ENCODE results near the gene NHLH2. TPM values are rescaled to one million over a fixed set of nuclear protein-coding genes. Genes with fewer than 3 reads are reported as not detected.

NHLH2 gene
- total and polyA plus RNA-seq, 4 donors, result not detected

GRCh38 chr1:115890580-115890979 lies 49.7 kb upstream of the NHLH2 start (continued):
- TF ChIP-seq TAF1 (conservative IDR thresholded peaks at IDR 0.05) (no peak), MAX (IDR thresholded peaks at IDR 0.05) (no peak), JUND (IDR thresholded peaks at IDR 0.05) (no peak), GABPA (IDR thresholded peaks at IDR 0.05 in 1 of 2, conservative IDR thresholded peaks at IDR 0.05 in 1 of 2) (no peak)

- no peak for TF ChIP-seq REST (IDR thresholded peaks at IDR 0.05)
- TF ChIP-seq TAF1 (conservative IDR thresholded peaks at IDR 0.05), result no peak
- TF ChIP-seq CTCF (IDR thresholded peaks at IDR 0.05; ENCODE audit: low read depth, low read length, missing input control), result no peak
- no peak for TF ChIP-seq YY1 (IDR thresholded peaks at IDR 0.05)
- no peak for TF ChIP-seq FOXA2 (IDR thresholded peaks at IDR 0.05)
- TF ChIP-seq SP1 (IDR thresholded peaks at IDR 0.05), result no peak
- no peak for TF ChIP-seq HNF4A (conservative IDR thresholded peaks at IDR 0.05)
- TF ChIP-seq ATF3 (IDR thresholded peaks at IDR 0.05), result no peak
- TF ChIP-seq HNF4G (IDR thresholded peaks at IDR 0.05), result no peak
- no peak for TF ChIP-seq GABPA (IDR thresholded peaks at IDR 0.05 in 1 of 2, conservative IDR thresholded peaks at IDR 0.05 in 1 of 2)
- Histone ChIP-seq H3K27ac (ENCODE audit: low read depth in 1 of 2, low read length in 2 of 2) (no peak overlapping the region), H3K4me3 (ENCODE audit: low read depth in 1 of 3, low read length in 3 of 3) (no peak overlapping the region), H3K9ac (ENCODE audit: low read depth in 1 of 2, low read length in 2 of 2) (no peak overlapping the region), H3K27me3 (ENCODE audit: control insufficient read depth in 4 of 4, insufficient read depth in 4 of 4, low read length in 3 of 4) (peaks cover 0 to 6% (median 0%) of the 10 kb centered on the region in 4 donors), H3K36me3 (ENCODE audit: control insufficient read depth in 4 of 4, insufficient read depth in 3 of 4, low read depth in 1 of 4, low read length in 3 of 4) (no peaks in the 10 kb centered on the region), H3K9me3 (ENCODE audit: control insufficient read depth in 4 of 4, low read length in 3 of 4) (no peaks in the 10 kb centered on the region), H3K4me1 (ENCODE audit: control insufficient read depth in 4 of 4, insufficient read depth in 4 of 4, low read length in 3 of 4) (no peaks in the 10 kb centered on the region)
- no peak for DNase-seq (ENCODE audit: low spot score)
- WGBS, result 85% methylated on average over 2 of the region's 2 CpGs
These were observed 48.0 kb upstream of the NHLH2 start for GRCh38 chr1:115888976-115889375.

GRCh38 chr1:115882913-115883902 lies 42.3 kb upstream of the NHLH2 start:
- 80% methylated on average over 8 of the region's 8 CpGs for WGBS
- Histone ChIP-seq H3K36me3 (ENCODE audit: control insufficient read depth in 4 of 4, insufficient read depth in 3 of 4, low read depth in 1 of 4, low read length in 3 of 4) (no peaks in the 10 kb centered on the region), H3K9ac (ENCODE audit: low read depth in 1 of 2, low read length in 2 of 2) (no peak overlapping the region), H3K9me3 (ENCODE audit: control insufficient read depth in 4 of 4, low read length in 3 of 4) (no peaks in the 10 kb centered on the region), H3K4me3 (ENCODE audit: low read depth in 1 of 3, low read length in 3 of 3) (no peak overlapping the region), H3K27me3 (ENCODE audit: control insufficient read depth in 4 of 4, insufficient read depth in 4 of 4, low read length in 3 of 4) (peaks cover 0 to 9% (median 0%) of the 10 kb centered on the region in 4 donors), H3K4me1 (ENCODE audit: control insufficient read depth in 4 of 4, insufficient read depth in 4 of 4, low read length in 3 of 4) (peaks cover 0 to 3% (median 0%) of the 10 kb centered on the region in 4 donors), H3K27ac (ENCODE audit: low read depth in 1 of 2, low read length in 2 of 2) (no peak overlapping the region)
- no peak for DNase-seq (ENCODE audit: low spot score)
- TF ChIP-seq ATF3 (IDR thresholded peaks at IDR 0.05) (no peak), REST (IDR thresholded peaks at IDR 0.05) (no peak), FOXA1 (IDR thresholded peaks at IDR 0.05) (no peak), JUND (IDR thresholded peaks at IDR 0.05) (no peak), ZBTB33 (IDR thresholded peaks at IDR 0.05) (no peak), EGR1 (IDR thresholded peaks at IDR 0.05; ENCODE audit: low read depth in 2 of 2) (no peak), TAF1 (conservative IDR thresholded peaks at IDR 0.05) (no peak), YY1 (IDR thresholded peaks at IDR 0.05) (no peak), RXRA (IDR thresholded peaks at IDR 0.05) (no peak)
